ENCODE measurements around the gene ASF1A.

The ASF1A gene

DNA sequence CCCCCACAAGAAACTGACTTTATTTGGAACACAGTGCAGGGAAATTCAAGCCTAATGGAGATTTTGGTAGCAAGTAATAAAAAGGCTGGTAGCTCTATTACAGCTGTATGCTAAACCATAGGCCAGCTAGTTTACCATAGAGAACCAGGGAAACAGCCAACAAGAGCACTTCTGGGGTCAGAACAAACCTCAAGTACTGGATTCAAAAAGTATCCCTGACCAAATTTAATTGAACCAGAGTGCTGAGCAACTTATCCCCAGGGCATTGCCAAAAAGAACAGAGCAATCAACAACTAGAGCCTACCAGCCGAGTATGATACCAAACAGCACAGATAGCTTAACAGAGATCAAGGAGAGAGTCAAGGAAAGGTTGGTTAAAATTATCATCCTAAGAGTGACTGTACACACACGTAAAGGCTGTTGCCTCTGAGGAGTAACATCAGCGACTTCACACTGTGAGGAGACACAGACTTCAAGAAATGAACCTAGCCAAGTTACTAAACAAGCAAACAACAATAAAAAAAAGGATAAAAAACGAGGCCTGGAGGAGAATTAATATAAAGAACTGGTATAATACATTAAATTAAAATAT is 11.5 kb upstream of the ASF1A start:
- DNase-seq, result no peak

- DNase-seq, result no peak
These were observed 7.3 kb upstream of the ASF1A start for GRCh38 chr6:118886641-118887040.

GRCh38 chr6:118889163-118889562 is 4.8 kb upstream of the ASF1A start:
- no peak for DNase-seq

DNA sequence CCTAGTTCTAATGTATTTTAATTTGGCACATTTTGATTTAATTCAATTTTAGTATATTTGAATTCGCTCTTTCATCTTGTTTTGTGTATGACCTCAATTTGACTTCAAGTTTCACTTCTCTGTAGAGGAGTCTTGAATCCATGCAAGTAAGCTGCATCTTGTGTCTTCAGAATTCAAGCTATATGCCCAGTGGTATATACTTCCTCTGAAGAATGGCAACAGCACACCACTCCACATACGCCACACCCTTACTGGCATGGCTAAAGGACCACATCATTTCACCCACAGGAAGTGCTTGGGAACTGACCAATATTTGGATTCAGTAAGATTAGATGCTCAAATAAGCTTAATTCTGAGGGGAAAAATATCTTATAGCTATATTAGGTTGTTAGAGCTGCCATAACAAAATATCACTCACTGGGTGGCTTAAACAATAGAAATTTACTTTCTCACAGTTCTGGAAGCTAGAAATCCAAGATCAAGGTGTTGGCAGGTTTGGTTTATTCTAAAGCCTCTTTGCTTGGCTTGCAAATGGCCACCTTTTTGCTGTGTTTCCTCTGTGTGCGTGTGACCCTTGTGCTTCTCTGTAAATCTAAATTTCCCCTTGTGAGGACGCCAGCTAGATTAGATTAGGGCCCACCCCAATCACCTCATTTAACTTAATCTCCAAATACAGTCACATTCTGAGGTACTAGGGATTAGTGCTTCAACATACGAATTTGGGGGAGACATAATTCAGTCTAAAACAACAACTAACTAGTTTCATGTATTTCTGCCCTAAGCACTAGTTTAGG is 2.8 kb upstream of the ASF1A start:
- no peak for DNase-seq

DNA sequence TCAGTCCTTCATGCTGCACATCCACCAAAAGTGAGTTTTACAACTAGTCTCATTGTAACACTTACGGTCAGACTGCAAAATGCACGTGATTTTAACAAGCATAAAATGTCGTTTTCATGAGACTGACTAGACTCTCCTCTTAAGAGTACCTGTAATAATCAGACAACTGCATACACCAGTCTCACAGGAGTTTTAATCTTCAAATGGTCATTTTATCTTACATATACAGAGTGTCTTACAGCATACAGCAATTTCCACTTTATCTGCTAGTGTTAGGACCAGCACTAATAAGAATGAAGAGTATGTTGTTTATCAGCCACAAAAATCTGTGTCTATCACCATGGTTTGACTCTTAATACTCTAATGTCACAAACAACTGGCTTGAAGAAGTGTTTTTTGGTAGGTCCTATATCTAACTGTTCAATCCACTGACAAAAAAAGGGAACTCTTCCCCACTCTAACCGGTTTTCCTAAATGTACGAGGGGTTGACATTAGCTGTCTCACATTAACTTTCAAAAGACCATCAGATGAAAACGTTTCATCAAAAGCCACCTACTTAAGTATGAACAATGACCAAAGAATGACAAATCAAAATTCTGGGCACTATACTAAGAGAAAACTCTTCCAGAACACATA is 1.5 kb upstream of the ASF1A start:
- DNase-seq, result no peak

DNA sequence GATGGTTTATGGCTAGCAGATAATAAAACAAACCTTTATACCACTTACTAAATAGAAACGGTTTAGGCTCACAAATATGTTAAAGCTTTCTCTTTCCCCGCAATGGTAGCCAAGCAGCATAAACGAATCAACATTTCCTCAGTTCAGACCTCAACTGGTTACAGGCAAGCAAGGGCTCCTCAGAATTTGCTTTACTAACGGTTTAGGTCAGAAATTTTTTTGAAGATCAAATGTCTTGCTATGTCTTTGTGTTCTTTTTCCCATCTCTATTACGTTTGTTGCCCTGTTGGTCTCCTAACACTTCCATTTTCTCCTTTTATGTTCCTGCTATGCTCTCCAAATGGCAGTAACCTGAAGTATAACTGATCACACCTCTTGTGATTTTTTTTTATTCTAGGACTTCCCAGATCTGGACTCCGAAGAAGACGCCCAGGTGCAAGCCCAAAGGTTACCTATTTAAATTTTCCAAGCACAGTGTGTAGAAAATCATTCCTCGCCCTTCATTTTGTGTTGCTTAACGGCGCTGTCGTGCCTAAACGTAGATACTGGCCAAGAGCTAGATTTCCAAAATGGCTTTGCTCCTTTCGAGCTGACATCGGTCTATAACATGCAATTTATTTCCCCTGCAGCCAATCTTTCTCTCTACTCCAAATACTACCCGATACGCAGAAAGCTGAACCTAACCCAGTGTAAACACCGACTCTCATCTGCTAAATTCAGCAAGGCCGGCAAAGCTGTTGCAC is 717 bp upstream of the ASF1A start:
- DNase-seq, result peak; percentile 65

DNA sequence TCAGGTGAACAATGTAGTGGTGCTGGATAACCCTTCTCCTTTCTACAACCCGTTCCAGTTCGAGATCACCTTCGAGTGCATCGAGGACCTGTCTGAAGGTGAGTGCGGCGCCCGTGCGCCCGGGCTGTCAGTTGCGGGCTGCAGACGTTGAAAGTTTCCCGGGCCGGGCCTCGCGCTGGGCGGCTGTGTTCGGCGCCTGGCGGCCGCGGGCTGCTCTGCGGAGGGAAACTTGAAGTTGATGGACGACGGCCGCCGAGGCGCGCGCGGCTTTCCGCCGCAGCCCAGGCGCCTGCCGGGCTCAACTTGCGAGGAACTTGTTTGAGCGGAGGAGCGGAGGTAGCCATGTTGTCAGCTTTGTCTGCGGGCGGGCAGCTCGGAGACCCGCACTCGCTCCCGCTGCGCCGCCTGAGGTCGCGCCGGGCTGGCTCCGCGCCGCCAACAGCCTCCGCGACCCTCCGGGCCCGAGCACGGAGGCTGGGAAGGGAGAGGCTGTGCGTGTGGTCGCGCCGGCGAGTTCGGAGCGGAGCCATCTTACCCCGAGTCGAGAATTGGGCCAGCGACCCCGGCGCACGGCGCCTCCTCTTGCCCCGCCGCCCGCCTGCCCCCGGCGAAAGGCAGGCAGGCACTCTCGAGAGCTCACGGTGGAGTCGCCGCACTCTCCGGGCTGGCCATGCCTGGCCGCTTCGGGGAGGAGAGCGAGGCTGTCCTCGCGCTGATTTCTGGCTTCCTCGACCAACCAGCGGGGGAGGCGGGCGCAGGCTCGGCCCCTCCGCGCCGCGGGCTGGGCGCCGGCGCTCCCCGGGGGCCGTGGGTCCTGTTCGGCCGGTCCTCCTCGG is 691 bp downstream of the ASF1A start:
- DNase-seq, result peak; percentile 79

- DNase-seq, result peak; percentile 34
These were observed 1.3 kb downstream of the ASF1A start for GRCh38 chr6:118895261-118895560.

GRCh38 chr6:118895859-118896258 is 1.9 kb downstream of the ASF1A start:
- peak; percentile 19 for DNase-seq

DNA sequence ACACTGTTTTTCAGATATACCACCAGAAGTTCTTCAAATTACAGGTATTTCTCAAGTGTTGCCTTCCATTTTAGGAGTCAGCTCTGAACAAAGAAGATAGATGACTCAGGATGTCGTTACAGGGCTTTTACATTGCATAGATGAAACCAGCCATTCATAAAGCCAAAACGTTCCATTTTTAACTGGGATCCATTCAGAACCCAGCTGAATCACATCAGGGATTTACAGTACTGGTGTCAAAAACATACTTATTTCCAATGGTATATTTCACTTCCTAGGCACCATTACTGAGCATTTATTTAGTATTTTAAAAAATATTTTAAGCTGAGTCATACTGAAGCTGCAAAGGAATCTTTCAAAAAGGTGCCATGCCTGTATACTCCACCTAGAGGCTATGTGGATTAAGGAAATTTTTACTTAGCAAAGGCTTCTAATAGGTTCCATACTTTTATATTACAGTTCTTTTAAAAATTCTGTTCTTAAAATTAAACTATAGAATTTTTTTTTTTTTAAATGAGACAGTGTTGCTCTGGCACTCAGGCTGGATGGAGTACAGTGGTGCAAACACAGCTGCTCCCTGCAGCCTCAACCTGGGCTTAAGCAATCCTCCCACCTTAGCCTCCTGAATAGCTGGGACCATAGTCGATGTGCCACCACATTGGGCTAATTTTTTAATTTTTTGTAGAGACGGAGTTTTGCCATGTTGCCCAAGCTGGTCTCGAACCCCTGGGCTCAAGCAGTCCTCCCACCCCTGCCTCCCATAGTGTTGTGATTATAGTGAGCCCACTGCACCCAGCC is 2.6 kb downstream of the ASF1A start:
- peak; percentile 69 for DNase-seq

GRCh38 chr6:118897386-118897785 is 3.4 kb downstream of the ASF1A start:
- DNase-seq, result no peak

- no peak for DNase-seq
These were observed 6.0 kb downstream of the ASF1A start for GRCh38 chr6:118899948-118900347.

- no peak for DNase-seq
These were observed 8.8 kb downstream of the ASF1A start for GRCh38 chr6:118902726-118903125.

DNA sequence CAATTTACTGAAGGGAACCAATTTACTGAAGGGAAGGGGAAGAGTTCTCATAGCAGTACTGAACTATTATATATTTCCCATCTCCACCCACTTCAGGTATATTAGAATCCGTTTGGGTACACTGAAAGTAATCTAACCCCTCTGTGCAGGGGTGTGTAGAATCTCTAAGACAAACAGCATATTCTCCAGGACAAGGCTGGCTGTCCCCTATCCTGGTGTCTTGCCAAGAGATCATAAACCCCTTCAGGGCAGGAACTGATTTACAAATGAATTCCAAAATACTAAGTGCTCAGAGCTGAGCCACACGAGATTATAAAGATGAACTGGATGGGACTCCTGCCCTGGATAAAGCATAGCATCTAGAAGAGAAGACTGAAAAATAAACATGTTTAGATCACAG is 9.2 kb downstream of the ASF1A start:
- no peak for DNase-seq

- no peak for DNase-seq
These were observed 9.7 kb downstream of the ASF1A start for GRCh38 chr6:118903691-118904090.

DNA sequence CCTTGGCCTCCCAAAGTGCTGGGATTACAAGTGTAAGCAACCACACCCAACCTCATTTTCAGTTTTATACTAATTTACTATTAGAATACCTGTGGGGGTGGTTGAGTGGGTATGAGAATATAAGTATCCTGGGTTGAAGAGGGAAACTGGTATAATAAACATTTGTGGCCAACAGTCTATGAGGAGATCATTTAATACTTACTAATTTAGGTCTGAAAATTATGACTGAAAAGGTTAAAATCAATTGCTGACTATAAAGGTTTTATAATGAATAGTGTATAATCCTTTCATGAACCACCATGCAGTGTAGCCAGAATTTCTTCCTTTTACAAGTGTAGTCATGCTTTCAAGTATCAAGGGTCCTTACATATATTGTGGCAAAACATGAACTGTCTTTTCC is 11.1 kb downstream of the ASF1A start:
- no peak for DNase-seq

- DNase-seq, result no peak
These were observed 11.9 kb downstream of the ASF1A start for GRCh38 chr6:118905851-118906250.

DNA sequence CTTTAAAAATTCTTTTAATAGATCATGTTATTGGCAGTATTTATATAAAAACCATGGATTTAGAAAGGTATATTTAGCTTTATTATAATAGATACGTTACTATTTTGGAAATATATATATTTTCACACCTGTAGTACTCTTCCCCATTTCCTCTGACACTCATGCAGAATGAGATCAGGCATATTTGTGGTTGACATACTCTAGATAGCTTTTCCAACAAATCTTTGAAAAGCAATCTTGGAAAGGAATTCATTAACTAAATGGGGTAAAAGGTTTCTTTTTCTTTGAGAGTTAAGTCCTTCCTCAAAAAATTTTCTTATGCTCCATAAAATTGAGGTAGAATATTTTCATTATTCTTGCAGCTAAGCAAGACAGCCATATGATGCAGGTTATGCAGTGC is 14.5 kb downstream of the ASF1A start:
- no peak for DNase-seq

DNA sequence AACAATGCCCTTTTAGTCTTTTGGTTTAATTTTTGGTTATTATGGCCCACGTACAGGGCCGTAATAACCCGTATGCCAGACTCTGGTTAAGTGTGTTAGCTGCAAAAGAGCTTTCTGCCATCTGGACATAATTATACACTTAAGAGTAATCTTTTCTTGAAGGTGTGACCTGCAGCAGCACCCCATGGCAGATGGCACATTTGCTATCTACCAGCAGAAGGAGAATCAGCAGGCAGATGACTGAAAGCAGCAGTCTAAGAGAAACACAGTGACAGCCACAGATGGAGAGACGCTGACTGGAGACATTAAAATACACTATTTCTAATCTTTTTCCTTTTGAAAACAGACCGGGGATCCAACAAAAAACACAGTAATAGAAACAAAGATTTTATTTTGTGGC is 18.7 kb downstream of the ASF1A start:
- no peak for DNase-seq

- no peak for DNase-seq
These were observed 19.2 kb downstream of the ASF1A start for GRCh38 chr6:118913161-118913560.

GRCh38 chr6:118914598-118914997 is 20.6 kb downstream of the ASF1A start:
- DNase-seq, result no peak
